Astrocyte (in vitro differentiated cells and primary cell): Measurements from ENCODE around the gene MDN1.

Experiments used
- CTCF ChIP-seq: IDR thresholded peaks from 2 replicates; pipeline ENCODE4 v1.5.1; 2011; ENCODE audit warnings: low read depth, mild to moderate bottlenecking, inconsistent platforms, low read length, moderate library complexity; ENCODE audit not compliant: insufficient read depth
- EZH2 ChIP-seq: IDR thresholded peaks from 2 replicates; pipeline ENCODE4 v1.6.1; 2012; ENCODE audit warnings: mild to moderate bottlenecking, low read length, inconsistent platforms; ENCODE audit not compliant: insufficient read depth

- TF ChIP-seq CTCF, result no peak
- no peak for TF ChIP-seq EZH2
Observed at GRCh38 chr6:89661559-89661958, 158.0 kb downstream of the MDN1 start.
